CD4-positive, alpha-beta T cell treated with Interleukin-2 at 100 ng/mL for 4 hours (primary cell): ENCODE data around the gene UCP2.
A peak's percentile ranks its signal among the peaks of the same experiment; 100 is the strongest.

ENCODE experiments used
- DNase-seq: peaks from one replicate; pipeline ENCODE4 v3.0.0-alpha.2; 2020; ENCODE audit warnings: low spot score

Gene UCP2

GRCh38 chr11:74010306-74011300 is 28.0 kb upstream of the UCP2 start:
- DNase-seq, result no peak

GRCh38 chr11:74009675-74010305 is 27.1 kb upstream of the UCP2 start:
- no peak for DNase-seq

DNA sequence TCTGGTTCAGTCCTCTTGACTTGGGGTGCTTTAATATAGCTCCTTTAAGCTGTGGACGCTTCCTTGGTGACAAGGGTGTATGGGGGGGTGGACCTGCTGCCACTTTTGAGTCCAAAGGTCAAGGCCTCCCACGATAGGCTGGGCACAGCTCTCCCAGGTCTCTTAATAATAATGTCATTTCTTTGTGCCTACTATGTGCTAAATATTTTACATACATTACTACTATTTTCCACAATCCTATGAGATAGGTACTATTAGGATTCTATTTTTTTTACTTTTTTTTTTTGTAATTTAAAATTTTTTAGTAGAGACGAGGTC is 26.5 kb upstream of the UCP2 start:
- no peak for DNase-seq

DNA sequence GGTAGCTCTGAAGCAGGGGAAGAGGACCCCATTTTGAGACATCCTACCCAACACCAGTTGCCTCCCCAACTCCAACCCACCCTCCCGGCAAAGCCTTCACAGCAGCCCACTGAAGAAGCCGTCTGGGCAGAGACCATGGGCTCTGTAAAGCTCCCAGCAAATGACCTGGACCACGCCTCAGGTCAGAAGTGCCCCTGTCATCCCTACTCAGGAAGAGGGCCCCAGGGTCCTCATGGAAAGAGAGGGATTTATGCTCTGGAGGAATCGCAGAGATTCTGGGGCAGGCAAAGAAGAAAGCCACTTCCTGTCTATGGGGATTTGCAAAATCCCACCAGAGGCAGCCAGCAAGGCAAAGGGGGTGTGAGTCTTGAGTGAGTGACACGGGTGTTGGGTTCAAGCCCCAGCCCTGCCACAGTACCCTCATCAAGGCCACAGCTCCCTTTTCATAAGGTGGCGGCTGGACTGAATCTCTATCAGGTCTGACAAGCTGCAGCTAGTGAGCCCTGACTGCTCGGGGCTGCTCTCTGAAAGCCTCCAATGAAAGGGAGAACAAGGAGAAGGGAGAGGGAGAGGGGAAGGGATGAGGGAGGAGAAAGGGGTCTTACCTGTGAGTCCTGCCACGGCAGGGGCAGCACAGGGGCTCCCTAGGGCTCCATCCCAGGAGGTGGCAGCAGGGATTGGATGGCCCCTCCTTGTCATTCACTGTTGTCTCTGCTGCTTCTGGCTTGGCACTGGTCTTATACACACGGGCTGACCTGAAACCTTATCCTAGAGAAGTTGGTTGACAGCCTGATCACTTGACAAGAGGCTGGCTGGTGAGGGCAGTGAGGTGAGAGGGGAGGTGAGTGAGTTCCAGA is 26.0 kb upstream of the UCP2 start, which contains the start of gene UCP3:
TSS of gene UCP3 (minus strand) at position 713 of the 857 bp plus-strand sequence. CDS start 2,043 bp downstream, outside the sequence.
- DNase-seq, result no peak

DNA sequence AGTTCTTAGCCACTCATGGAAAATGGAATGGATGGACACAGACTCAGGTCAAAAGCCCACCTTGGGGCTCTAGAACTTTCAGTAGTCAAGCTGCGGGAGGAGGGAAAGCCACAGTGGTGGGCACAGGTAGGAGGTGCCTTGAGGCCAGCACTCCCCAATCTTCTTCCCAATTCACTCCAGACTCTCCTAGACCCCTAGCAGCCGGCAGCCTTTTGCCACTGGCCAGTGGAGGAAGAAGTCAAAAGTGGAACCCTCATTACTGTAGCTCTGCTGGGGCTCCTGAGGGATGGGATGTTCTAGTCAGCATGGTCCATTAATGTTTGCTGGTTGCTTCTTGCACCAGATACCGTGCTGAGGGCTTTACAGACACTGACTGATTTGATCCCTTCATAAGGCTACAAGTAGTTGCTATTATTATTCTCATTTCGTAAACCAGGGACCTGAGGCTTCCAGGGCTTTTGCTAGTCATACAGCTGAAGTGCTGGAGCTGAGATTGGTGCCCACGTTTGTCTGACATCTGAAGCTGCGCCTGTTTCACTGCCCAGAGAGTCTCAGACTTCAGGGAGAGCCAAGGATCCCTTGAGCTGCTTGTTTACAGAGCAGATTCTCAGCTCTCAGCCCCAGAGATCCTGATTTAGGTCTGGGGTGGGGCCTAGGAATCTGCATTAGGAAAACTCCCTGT is 25.2 kb upstream of the UCP2 start:
- DNase-seq, result no peak

DNA sequence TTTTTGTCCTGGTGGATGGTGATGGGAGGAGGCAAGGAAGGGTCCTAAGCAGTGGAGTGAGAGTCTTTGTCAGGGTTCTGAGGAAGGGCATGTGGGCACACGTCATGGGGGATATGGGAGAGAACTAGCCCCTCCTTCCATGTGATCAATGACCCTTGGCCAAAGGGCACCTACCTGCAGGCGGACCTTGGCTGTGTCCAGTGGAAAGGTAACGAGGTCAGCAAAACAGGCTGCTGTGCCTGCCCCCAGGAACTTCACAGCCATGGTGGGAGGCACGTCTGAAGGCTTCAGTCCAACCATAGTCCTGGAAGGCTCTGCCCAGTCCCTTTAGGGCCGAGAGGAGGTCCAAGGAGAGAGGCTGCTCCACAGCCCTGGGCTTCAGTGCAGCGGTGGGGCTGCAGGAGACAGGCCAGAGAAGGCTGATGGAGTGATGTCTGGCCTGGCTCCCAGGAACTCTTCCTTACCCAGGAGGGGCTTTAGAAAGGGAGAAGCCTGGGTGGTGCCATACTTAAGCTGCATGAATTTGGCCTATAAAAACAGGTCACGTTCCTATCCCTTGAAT is 24.2 kb upstream of the UCP2 start:
- DNase-seq, result no peak

GRCh38 chr11:74005721-74006517 is 23.3 kb upstream of the UCP2 start:
- no peak for DNase-seq

DNA sequence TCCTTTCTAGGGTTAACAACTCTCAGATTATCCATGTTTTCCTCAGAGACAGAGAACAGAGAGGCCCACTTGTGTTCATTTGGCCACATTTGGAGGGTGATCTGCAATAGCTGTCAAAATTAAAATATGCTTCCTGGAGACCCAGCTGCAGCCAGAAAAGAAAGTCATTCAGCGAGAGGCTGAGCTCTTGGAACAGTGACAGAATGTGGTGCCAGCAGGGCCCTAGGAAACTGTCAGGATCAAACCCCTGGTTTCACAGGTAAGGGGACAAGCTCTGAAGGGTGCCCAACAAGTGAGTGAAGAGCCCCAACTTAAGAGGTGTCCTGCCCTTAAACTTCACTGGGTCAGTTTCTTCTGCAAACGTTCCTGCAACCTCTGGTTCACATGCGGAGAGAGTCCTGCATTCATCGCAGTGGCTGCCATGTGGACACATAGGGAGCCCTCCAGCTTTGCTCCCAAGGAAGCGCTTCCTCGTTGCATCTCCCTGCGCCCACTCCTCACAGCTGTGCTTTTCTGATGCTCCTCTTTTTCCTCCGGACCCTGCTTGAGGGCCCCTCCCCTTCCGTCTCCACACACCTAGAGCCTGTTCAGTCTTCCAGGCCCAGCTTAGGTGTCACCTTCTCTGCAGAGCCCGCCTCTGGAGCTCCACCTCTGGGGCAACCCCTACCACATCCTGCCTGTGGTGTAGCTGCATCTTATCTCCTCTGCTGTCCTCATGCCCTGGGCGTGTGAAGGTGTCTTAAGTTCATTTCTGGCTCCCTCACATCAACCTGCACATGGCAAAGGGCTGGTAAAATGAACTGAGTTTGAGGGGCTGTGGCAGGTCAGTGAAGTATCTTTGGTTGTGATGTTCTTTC is 22.3 kb upstream of the UCP2 start:
- DNase-seq, result peak; percentile 91

- DNase-seq, result no peak
These were observed 21.5 kb upstream of the UCP2 start for GRCh38 chr11:74004046-74004695.

DNA sequence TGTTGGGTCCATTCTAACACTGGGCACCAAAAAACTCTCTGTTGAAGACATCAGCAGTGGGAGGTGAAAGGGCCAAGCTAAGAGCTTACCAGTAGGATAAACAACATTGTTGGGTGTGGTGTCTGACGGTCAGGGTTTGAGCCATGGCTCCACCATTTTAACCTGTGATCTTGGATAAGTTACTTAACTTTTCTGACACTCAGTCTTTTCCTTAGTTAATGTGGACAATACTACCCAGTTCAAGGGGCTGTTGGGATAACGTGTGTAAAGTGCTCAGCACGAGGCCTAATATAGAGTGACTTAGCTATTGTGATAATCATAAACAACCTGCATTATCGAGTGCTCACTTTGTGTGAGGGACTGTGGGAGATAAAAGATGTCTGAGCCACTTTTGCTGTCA is 20.2 kb upstream of the UCP2 start:
- no peak for DNase-seq

GRCh38 chr11:74001822-74002286 is 19.2 kb upstream of the UCP2 start:
- no peak for DNase-seq

GRCh38 chr11:74000307-74001133 is 17.9 kb upstream of the UCP2 start:
- no peak for DNase-seq

DNA sequence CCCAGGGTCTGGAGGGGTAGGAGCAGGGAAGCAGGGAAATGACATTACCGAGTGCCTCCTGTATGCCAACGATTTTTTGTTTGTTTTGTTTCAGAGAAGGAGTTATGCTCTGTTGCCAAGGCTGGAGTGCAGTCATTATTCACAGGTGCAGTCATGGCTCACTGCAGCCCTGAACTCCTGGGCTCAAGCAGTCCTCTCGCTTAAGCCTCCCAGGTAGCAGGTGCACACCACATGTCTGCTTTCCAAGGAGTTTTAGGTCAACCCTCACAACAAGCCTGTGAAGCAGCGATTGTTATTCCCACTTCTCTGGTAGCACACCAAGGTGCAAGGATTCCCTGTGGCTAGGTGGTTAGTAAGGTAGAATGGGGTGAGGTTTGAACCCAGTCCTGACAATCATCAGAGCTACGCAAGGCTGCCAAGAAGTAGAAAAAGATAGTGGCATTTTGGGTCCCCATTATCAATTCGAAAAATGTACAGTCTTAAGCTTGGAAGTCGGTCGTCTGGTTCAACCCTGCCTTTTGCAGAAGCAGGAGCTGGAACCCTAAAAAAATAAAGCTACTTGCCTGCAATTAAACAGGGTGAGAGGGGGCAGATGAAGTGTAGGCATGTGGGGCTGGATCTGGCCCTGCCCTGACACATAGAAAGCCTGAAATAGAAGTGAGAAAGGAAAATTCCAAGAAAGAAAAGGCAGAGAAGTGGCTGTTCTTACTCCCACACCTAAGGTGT is 17.1 kb upstream of the UCP2 start:
- DNase-seq, result no peak

DNA sequence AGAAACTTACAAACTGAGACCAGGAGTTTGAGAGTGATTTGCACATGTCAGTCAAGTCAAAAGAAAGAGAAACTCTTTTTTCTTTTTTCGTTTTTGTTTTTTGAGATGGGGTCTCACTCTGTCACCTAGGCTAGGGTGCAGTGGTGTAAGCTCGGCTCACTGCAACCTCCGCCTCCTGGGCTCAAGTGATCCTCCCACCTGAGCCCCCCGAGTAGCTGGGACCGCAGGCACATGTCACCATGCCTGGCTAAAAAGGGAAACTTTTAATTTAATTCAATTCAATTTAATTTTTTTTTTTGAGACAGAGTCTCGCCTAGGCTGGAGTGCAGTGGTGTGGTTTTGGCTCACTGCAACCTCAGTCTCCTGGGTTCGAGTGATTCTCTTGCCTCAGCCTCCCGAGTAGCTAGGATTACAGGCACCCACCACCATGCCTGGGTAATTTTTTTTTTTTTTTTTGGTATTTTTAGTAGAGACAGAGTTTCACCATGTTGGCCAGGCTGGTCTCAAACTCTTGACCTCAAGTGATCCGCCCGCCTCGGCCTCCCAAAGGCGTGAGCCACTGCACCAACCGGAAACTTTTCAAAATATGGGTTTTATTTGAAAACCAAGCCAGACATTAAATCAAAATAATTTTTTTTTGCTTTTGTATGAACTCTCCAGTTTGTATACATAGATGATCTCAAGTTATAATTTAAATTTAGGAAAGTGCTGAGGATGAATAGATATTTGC is 16.4 kb upstream of the UCP2 start:
- DNase-seq, result no peak

DNA sequence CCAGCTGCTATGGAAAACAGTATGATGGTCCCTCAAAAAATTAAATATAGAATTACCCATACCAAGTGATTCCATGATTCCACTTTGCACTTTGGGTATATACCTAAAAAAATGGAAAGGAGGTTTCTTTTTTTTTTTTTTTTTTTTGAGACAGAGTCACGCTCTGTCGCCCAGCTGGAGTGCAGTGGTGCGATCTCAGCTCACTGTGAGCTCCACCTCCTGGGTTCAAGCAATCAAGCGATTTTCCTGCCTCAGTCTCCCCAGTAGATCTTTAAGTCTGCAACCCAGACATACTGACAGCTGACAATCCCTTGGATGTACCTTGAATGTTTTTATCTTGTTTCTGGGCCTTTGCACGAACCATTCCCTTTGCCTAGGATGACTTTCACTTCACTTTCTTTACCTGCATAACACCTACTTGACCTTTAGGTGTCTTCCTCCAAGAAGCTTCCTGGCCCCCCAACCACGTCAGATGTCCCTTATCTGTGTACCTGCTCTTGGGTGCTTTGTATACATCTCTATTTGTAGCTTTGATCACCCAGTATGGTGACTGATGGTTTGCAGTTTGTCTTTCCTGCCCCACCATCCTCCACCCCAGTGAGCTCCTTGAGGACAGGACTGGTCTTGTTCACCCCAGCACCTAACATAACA is 14.6 kb upstream of the UCP2 start:
- DNase-seq, result no peak

- DNase-seq, result no peak
These were observed 13.6 kb upstream of the UCP2 start for GRCh38 chr11:73996161-73996747.
